ENCODE measurements around the gene C10orf95.

DNA sequence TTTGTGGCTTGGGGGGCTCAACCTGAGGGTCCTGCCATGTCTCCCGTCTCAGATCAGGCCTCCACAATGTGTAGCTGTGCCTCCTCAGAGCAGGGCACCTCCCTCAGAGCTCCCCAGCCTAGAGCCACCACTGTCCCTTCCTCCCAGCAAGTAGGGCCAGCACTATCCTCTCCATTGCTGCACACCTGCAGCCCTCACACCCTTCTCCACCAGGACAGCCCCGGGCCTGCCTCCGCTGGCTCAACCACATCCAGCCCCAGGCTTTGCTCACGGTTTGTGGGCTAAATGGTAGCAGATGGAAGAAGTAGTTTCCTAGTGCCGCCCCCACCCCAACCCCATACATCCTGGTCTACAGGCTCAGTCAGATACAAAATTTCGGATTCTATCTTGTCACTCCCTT, 45.7 kb downstream of the C10orf95 start:
- TF ChIP-seq, protein P1, sequence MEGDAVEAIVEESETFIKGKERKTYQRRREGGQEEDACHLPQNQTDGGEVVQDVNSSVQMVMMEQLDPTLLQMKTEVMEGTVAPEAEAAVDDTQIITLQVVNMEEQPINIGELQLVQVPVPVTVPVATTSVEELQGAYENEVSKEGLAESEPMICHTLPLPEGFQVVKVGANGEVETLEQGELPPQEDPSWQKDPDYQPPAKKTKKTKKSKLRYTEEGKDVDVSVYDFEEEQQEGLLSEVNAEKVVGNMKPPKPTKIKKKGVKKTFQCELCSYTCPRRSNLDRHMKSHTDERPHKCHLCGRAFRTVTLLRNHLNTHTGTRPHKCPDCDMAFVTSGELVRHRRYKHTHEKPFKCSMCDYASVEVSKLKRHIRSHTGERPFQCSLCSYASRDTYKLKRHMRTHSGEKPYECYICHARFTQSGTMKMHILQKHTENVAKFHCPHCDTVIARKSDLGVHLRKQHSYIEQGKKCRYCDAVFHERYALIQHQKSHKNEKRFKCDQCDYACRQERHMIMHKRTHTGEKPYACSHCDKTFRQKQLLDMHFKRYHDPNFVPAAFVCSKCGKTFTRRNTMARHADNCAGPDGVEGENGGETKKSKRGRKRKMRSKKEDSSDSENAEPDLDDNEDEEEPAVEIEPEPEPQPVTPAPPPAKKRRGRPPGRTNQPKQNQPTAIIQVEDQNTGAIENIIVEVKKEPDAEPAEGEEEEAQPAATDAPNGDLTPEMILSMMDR (conservative IDR thresholded peaks at IDR 0.05 in 1 of 2, IDR thresholded peaks at IDR 0.05 in 1 of 2; ENCODE audit: low read depth in 1 of 2, low read length in 2 of 2) = no peak
- TF ChIP-seq EZH2 (IDR thresholded peaks at IDR 0.05; ENCODE audit: low read length, missing control alignments) = no peak
